Ectodermal cell (in vitro differentiated cells): ENCODE results near the gene TNF.

Experiments used
- H3K27ac ChIP-seq: 2 replicates; pipeline ENCODE4 v1.7.0; 2013; ENCODE audit warnings: mild to moderate bottlenecking, low read depth, low read length; ENCODE audit not compliant: insufficient read depth, poor library complexity, severe bottlenecking
- H3K27me3 ChIP-seq: 2 replicates; pipeline ENCODE4 v1.7.0; 2013; ENCODE audit warnings: mild to moderate bottlenecking, low read length; ENCODE audit not compliant: insufficient read depth, control insufficient read depth, poor library complexity, severe bottlenecking
- H3K36me3 ChIP-seq: one replicate; pipeline ENCODE4 v1.7.0; 2013; ENCODE audit warnings: low read length; ENCODE audit not compliant: control insufficient read depth, insufficient read depth
- H3K4me1 ChIP-seq: one replicate; pipeline ENCODE4 v1.7.0; 2013; ENCODE audit warnings: low read length; ENCODE audit not compliant: control insufficient read depth, insufficient read depth
- H3K4me3 ChIP-seq: 2 replicates; pipeline ENCODE4 v1.7.0; 2013; ENCODE audit warnings: low read depth, low read length, control low read depth; ENCODE audit not compliant: insufficient read depth
- H3K9me3 ChIP-seq: 2 replicates; pipeline ENCODE4 v1.7.0; 2013; ENCODE audit warnings: mild to moderate bottlenecking, low read length, moderate library complexity; ENCODE audit not compliant: control insufficient read depth
- WGBS, 2 experiments: methylation state at CpG; one replicate each; pipeline ENCODE4 v1.1.7; 2013; ENCODE audit warnings: missing lambda C conversion rate in 2 of 2; 5-methylcytosine and 5-hydroxymethylcytosine counted together

TNF gene

DNA sequence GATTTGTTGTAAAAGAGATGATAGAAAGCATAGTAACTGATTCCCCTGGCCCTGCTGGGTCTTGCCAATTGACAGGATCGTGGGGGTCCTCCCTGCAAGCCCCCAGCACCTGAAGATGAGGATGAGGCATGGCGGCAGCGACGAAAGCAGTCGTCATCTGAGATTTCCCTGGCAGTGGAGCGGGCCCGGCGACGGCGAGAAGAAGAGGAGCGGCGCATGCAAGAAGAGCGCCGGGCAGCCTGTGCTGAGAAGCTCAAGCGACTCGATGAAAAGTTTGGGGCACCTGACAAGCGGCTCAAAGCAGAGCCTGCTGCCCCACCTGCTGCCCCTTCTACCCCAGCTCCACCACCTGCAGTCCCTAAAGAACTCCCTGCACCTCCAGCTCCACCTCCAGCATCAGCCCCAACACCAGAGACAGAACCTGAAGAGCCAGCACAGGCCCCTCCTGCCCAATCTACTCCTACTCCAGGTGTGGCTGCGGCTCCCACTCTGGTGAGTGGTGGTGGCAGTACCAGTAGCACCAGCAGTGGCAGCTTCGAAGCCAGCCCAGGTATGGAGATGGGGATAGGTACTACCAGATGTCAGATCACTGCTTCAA lies 52.4 kb downstream of the TNF start:
- WGBS, 2 experiments: 94 to 97% methylated on average over 19 of the region's 19 CpGs
- Histone ChIP-seq H3K36me3 (peaks cover 98% of the 10 kb centered on the region), H3K4me3 (no peak overlapping the region), H3K27ac (no peak overlapping the region), H3K27me3 (no peaks in the 10 kb centered on the region), H3K4me1 (peaks cover 2% of the 10 kb centered on the region), H3K9me3 (no peaks in the 10 kb centered on the region)
